ENCODE data around the gene FNDC3B.

Gene FNDC3B

DNA sequence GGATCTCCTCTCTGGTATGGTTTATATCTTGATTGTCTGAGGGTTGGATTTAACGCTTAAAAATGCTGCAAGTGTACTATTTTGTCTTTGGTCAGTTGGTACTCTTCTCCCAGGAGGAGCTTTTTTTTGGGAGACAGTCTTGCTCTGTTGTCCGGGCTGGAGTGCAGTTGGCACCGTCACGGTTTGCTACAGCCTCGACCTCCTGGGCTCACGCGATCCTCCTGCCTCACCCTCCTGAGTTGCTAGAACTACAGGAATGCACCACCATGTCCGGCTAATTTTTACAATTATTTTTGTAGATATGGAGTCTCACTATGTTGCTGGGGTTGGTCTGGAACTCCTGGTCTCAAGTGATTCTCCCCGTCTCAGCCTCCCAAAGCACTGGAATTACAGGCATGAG lies 89.5 kb downstream of the FNDC3B start:
- no peak for DNase-seq (ENCODE audit: low read depth, low spot score)
- peak overlapping the region; percentile 63 for H3K27ac ChIP-seq

DNA sequence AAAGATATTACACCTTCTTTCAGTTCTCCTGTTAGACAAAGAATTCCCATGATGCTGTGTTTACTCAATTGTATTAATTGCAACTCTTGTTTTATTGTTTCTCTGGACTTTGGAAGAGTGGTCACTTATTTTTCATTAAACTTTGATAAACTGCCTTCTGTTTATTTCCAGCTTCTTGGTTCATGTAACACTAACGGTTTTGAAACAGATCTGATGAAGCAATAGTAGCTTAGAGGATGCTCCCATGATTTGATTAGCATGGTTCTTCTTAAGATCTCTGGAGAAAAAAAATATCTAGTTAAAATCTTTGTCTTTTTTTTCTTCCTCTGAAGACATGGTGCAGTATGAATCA lies 90.1 kb downstream of the FNDC3B start:
- DNase-seq (ENCODE audit: low read depth, low spot score) = no peak
- H3K27ac ChIP-seq = peak overlapping the region; percentile 63

DNA sequence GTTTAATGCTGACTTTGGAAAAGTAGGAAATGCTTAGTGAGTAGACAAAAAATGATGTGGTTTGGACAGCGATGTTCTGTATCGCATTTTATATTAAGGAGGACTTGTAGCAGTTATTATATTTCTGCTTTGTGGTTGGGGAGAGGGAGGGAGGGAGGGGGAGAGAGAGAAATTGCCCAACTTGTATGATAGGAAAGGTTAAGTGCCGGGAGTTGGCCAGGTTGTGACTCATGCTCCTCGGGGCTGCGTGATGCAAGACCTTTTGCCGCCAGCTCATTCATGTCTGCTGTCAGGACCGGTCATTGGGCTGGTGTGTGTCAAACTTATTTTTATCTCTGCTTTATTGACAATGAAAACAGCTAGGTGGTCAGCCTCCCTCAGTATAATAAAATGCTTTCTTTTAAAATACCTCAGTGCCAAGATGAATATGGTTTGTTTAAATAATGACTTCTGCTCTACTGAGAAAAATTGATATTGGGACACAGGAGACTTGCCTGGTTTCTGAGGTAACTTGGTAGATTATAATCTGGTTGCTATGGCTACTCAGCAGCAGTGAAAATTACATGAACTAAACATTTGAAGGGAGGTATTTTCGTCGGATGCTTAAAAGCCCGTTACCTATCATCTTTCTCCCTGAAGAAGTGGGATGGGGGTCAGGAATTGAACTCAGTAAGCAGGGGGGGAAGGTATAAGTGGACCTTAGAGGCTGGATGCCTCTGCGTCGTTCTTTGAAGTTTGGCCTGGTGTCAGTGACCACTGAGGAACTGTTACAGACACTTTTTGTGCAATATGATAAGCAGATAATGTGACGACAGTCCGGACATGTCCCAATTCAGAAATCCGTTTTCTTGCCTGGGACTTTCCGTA lies 90.7 kb downstream of the FNDC3B start:
- peak overlapping the region; percentile 63 for H3K27ac ChIP-seq
- DNase-seq (ENCODE audit: low read depth, low spot score) = peak; percentile 95

DNA sequence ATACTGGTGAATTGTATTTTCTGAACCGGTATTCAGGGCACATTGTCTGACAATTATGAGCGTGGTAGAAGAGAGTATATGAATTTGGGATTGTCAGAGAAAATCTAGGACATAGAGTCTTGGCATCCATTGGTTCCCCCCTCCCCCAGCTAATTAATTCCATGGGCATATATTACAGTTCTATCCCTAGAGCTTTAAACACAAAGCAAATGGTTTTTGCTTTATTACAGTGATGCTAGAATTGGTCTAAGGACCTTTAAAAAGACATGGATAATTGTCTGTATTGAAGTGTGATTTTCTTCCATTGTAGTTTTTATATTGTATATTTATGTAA lies 91.3 kb downstream of the FNDC3B start:
- no peak for DNase-seq (ENCODE audit: low read depth, low spot score)
- peak overlapping the region; percentile 63 for H3K27ac ChIP-seq

DNA sequence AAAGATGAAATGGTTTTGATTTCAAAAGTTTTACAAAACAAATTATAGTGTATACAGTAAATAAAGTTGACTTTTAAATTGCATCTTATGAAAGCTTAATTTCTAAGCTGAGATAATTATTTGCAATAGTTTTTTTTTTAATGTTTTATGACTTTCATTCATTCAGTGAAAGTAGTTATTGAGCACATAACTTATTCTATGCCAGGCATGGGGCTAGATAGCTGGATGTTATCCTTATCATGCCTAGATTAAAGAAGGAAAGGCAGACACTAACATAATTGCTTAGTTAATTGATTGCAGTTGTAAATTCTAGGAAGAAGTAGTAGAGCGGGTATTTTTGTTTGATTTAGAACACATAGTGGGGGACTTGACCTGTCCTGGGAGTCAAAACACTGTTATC lies 92.4 kb downstream of the FNDC3B start:
- H3K27ac ChIP-seq = no peak overlapping the region

DNA sequence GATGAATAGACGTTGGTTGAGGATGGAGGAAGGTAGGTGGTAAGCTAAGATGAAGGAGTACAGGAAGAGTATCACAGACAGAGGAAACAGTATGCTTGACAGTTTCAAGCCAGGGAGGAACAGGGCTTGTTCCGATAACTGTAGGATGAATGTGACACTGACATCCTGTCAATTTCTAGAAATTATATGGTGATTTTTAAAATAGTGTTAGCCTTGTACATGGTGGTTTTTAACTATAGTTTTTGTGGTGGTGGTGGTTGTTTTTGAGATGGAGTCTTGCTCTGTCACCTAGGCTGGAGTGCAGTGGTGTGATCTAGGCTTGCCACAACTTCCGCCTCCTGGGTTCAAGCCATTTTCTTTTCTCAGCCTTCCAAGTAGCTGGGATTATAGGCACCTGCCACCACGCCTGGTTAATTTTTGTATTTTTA lies 92.8 kb downstream of the FNDC3B start:
- no peak overlapping the region for H3K27ac ChIP-seq
- DNase-seq (ENCODE audit: low read depth, low spot score) = no peak

More for the DNA sequence above, 92.4 kb downstream of the FNDC3B start:
- DNase-seq (ENCODE audit: low read depth, low spot score) = no peak

DNA sequence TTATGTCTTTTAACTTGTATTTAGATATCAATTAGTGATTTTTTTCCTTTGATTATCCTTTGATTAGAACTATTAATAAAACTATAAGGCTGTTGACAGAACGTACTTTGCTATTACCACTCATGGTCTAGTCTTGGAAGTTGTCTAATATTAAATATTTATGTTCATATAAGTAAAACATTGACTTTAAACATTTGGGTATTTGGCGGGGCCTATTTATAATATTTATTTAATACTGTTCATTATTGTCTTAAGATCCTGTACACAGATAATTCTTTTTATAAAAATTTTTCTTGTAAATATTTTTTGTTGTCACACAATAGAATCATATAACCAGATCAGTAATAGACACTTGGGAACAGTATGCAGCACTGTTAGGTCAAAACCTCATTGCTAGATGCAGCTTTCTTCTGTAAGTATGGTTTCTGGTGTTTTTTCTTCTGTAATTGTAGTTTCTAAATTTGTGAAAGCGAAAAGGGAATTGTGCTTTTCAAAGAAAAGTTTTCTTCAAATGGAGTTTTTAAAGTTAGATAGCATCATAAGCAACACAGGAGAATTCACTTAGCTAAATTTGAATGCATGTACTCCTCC lies 93.4 kb downstream of the FNDC3B start:
- no peak overlapping the region for H3K27ac ChIP-seq
- DNase-seq (ENCODE audit: low read depth, low spot score) = no peak

DNA sequence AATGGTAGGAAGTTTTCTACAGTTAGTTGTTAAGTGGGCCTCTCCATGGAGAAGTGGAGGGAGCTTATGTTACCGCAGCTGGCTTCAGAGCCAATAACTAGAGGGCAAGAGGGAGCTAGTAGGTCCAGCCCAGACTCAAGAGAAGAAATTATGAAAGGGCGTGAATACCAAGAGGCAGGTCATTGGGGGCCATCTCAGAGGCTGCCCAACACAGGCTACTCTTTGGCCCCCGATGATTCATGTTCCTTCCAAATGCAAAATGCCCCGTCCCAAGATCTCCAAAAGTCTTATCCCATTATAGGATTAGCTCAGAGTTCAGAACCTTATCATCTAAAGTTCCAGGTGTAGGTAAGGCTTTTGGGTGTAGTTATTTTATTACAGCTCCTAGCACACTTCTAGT lies 94.5 kb downstream of the FNDC3B start:
- no peak for DNase-seq (ENCODE audit: low read depth, low spot score)
- H3K27ac ChIP-seq = peak overlapping the region; percentile 83

DNA sequence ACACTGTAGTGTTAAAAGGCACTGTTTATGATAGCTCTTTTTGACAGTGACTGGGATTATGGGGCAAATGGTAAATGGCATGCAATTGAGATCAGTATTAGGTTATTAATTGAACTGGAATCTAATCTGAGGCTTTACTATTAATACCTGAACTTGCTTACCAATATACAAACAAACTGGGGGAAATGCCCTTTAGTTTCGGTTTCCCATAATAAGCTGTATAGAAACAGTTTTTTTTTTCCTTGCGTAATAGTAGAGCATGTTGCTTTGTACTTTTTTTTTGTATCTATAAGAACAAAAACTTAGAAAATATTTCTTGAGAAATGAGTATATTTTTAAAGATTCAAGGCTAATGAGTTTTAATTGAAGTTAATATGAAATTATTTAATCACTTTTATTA lies 95.0 kb downstream of the FNDC3B start:
- peak overlapping the region; percentile 83 for H3K27ac ChIP-seq
- no peak for DNase-seq (ENCODE audit: low read depth, low spot score)

DNA sequence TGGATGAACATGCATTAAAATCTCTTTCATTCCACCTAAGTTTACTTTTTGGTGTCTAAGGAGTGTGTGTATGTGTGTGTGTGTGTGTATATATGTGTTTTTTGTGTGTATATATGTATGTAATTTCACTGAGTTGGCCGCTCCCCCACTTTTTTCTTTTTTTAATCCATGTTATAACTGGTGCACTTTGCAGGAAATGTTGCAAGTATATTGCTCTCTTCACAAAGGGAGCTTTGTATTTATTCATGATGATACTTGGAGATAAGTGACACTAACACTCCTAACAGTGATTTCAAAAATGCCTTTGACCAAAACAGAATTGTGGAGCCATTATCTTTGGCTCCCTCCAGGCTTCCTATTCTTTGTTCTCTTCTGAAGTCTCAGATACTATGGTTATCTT lies 95.8 kb downstream of the FNDC3B start:
- no peak for DNase-seq (ENCODE audit: low read depth, low spot score)
- peak overlapping the region; percentile 83 for H3K27ac ChIP-seq

DNA sequence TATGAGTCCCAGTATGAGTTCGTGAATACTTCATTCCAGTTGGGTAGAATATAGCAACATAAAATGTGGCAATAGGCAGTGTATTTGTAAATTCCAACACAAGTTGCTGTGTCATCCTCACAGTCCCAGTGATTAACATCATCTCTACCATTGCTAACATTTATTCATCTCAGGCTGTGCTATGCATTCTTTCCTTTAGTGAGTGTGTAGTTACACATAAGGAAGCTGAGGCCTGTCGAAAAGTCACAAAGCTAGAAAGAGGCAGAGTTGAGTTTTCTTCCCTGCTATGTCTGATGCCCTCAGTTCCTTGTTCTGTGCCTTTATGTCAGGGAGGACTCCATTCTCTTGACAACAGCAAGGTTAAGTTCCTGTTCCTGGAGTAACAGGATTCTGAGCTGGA lies 96.4 kb downstream of the FNDC3B start:
- H3K27ac ChIP-seq = peak overlapping the region; percentile 83

DNA sequence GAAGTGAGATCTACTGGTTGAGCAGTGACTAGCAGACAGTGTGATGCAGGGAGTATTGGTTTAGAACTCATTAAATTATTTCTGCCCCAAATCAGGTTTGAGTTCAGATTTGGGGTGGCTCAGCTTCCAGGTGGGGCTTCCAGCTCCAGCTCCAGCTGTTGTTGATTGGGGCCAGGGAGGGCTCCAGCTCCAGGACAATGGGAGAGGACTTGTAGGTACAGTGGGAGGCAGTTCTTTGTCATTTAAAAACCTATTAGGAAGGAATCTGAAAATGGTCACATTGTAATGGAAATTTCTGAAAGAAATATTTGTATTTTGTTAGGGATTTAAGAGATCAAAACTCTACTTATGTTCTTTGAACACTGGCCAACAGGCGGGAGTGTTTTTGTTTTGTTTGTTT lies 97.0 kb downstream of the FNDC3B start:
- no peak for DNase-seq (ENCODE audit: low read depth, low spot score)
- H3K27ac ChIP-seq = peak overlapping the region; percentile 83

More for the DNA sequence above, 96.4 kb downstream of the FNDC3B start:
- no peak for DNase-seq (ENCODE audit: low read depth, low spot score)

DNA sequence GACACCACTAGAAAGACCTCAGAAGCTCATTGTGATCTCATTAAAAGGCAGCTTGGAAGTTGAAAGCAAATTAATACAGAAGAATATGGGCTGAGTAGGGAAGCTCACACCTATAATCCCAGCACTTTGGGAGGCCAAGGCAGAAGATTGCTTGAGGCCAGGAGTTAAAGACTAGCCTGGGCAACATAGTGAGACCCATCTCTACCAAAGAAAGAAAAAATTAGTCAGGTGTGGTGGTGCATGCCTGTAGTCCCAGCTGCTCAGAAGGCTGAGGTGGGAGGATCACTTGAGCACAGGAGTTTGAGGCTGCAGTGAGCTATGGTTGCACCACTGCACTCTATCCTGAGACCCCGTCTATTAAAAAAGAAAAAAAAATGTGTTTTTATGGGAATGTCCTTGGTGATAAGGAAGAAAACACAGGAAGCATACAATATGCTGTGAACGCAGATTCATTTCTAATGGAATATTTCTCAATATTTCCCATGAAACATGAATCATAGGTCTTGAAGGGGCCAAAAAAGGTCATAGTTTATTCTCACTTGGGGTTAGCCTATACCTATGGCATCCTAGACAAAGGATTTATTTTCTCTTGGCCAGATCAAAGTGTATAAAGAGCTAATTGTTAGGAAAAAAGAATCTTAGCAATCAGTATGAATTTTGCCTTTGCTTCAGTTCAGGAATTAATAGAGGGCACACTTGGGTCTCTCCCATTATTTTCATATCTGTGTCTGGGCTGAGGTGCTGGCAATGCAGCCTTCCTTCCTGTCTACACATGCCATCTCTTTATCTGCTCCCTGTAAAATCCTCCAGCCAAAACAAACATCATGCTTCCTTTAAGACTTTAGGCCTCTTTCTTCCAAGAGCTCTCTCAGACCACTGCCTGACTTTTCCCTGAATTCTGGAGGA lies 98.2 kb downstream of the FNDC3B start:
- H3K27ac ChIP-seq = peak overlapping the region; percentile 83
- no peak for DNase-seq (ENCODE audit: low read depth, low spot score)

DNA sequence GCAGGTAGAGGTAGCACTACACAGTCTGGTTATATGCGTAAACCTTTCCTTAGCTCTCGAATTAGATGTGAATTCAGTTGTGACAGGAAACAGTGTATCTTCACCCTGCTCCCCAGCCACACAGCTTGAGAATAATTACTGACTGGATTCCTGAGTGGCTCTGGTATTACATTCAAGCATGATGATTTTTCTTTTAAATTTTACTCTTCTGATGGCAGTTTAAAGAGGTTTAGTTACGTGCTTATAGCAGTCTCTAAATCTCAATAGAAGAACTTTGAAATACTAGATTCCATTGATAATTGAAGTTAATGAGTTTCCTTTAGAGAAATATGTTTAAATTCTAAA lies 98.8 kb downstream of the FNDC3B start:
- no peak for DNase-seq (ENCODE audit: low read depth, low spot score)
- H3K27ac ChIP-seq = peak overlapping the region; percentile 83

DNA sequence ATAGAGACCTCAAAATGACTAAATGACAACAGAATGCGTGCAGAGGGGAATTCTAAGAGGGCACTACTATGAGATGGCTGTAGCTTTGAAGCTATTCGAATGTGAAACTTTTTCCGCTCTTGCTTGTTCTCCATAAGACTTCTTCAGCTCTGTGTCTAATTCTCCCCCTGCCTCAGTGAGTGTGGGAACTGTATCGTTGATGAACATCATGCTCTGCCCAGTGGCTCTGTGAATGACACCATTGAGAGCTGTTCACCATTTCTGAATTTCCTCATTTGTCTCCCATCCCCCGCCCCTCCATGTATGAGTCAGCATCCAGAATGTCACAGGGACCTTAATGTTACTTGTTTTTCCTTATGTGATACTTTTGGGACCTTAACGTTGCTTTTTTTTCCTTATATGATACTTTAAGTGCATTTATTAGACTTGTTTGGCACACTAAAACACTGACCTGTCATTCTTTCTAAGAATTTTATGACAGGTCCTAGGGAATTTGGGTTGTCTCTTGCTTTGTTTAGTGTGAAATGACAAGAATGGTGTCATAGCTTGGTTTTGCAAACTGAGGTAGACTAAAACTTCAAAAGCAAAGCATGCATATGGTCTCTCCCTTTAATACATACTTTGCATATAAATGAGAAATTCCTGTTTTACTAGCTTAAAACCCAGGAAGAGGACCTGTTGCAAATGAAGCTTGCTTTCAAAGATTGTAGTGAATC lies 99.6 kb downstream of the FNDC3B start:
- no peak for DNase-seq (ENCODE audit: low read depth, low spot score)

DNA sequence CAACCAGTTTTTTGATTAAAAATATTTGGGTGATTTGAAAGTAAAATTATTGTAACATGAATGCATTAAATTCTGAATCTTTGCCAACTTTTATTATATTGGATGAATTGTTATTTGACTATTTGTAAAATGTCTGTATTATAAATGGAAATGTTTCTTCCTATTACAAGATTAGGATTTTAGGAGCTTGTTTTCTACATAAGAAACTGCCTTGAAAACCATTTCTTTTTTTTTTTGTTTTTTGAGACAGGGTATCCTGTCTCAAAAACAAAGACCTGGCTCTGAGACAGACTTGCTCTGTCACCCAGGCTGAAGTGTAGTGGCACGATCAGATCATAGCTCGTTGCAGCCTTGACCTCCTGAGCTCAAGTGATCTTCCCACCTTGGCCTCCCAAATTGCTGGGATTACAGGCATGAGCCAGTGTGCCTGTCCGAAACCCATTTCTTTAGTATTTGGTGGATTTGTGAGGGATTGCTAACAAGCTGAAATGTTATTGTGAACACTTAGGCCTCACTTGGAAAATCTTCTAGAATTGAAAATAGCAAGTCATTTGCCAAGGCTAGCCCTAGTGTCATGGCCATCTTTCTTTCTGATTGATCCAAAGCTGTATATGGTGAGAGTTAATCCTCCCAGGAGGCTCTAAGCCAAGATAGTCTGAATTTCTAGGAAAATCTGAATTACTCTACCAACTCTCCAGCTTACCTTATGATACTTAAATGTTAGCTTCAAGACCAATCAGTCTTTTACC lies 100.3 kb downstream of the FNDC3B start:
- no peak for DNase-seq (ENCODE audit: low read depth, low spot score)
- peak overlapping the region; percentile 83 for H3K27ac ChIP-seq

More for the DNA sequence above, 99.6 kb downstream of the FNDC3B start:
- peak overlapping the region; percentile 83 for H3K27ac ChIP-seq

DNA sequence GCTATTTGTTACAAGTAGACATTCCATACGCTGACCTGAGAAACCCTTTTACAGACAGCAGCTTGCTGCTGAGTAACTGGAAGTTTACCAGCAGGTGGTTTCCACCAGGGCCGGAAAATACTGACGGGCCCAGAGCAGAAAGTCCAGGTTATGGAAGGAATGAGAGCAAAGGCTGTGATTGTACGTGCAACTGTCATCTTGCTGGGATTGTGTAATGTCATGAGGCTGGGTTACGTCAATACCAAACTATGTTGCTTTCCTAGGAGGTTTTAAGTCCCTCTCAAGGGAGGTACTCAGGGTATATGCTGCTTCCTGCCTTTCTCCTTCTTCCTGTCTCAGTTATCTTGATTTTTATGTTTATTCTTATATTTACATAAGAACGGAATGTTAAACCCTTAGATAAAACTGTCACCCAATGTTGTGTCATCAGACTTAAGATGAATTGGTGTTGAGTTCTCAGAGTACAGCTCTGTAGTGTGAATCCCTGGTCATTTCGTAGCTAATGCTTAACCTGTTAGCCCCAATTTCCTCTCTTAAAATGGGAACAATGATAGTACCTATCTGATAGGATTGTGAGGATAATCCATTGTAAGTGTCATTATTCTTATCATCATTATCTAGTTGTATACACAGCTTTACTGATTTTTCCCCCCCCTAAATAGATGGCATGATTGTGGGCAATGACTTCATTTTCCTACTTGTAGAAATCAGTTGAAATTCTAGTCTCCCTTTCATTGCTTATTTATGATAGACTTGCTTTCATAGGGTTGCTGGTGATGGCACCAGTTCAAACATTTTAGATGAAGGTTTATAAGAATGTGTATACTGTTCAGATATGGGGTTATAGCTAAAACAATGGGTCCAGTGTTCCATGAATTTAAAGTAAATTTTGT lies 101.4 kb downstream of the FNDC3B start:
- peak; percentile 93 for DNase-seq (ENCODE audit: low read depth, low spot score)
- H3K27ac ChIP-seq = peak overlapping the region; percentile 83

DNA sequence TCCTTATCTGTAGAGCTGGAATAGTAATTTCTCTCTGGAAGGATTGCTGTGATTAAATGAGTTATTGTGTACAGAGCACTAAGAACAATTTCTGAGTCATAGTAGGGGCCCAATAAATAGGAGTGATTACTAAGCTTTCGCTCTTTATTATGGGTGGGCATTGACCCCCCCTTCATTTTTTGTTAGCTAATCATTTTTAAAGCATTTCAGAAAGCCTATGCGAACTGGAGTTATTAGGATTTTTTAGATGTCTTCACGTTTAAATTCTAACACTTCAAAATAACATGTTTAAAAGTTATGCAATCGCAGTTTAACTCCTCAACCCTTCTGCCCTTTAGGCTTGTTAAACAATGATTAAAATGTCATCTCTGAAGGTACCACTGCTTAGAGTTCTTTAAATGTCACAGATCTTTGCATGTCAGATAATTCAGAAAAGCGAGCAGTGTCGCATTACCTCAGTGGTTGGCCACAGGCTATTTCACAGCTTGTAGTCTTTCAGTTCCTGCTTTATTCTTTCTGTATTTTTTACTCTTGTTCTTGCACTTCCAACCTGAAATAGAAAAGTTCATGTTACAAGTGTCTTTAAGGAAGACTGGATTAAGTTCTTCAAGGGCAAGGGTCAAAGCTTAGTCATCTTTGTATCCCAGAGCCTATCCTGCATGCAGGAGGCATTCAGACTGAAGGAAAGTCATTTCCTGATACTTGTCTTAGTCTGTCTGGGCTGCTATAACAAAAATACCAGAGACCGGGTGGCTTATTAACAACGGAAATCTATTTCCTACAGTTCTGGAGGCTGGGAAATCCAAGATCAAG lies 102.9 kb downstream of the FNDC3B start:
- DNase-seq (ENCODE audit: low read depth, low spot score) = no peak
- peak overlapping the region; percentile 83 for H3K27ac ChIP-seq

All from epithelial cell of prostate (primary cell).